ENCODE measurements around the gene NOP10. TPM values are rescaled to one million over a fixed set of nuclear protein-coding genes. Genes with fewer than 3 reads are reported as not detected.

NOP10 gene
- total and polyA plus RNA-seq, 2 of the 8 experiments (the other 6 are each of a cell fraction or from before 2014, with no cell fraction given) = 285 to 981 TPM

DNA sequence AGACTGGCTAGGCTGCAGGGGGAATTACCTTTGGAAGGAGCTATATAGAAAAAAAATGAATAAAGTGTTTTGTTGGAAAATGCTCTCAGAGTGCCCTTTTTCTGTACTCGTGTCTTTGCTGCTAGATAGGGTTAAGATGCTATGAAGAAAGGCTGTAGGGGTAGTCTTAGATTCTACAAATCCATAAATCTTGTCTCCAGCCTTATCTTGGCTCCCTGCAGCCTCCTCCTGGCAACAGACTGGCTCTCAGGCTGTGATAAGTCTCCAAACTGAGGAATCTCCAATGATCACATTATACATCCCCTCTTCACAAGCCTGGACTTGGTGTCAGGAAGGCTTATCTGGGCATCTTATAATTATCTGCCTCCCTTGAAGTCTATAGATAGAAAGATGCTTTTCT lies 14.7 kb upstream of the NOP10 start (continued):
- TF ChIP-seq SUZ12 (IDR thresholded peaks at IDR 0.05; ENCODE audit: low read length) (no peak), RAD21 (IDR thresholded peaks at IDR 0.05 in 1 of 2, conservative IDR thresholded peaks at IDR 0.05 in 1 of 2; ENCODE audit: low read depth in 2 of 2, low read length in 2 of 2) (no peak), SIN3A (conservative IDR thresholded peaks at IDR 0.05 in 1 of 2, IDR thresholded peaks at IDR 0.05 in 1 of 2; ENCODE audit: low read depth in 1 of 2, low read length in 2 of 2) (no peak), SP4 (IDR thresholded peaks at IDR 0.05; ENCODE audit: low read length) (no peak), RBBP5 (IDR thresholded peaks at IDR 0.05; ENCODE audit: borderline replicate concordance, low read depth, low read length) (no peak)

All from H1 (cell line).